Ishikawa (cell line): ENCODE measurements around the gene GRAP.

ENCODE experiments used
- CREB1 ChIP-seq: IDR thresholded peaks from 2 replicates; pipeline ENCODE4 v1.6.1; 2012; ENCODE audit warnings: low read depth
- FOXM1 ChIP-seq: IDR thresholded peaks from 2 replicates; pipeline ENCODE4 v1.6.1; 2012; ENCODE audit warnings: low read depth, borderline replicate concordance
- MAX ChIP-seq: IDR thresholded peaks from 2 replicates; pipeline ENCODE4 v1.6.1; 2012
- TAF1 ChIP-seq: IDR thresholded peaks from 2 replicates; pipeline ENCODE4 v1.6.1; 2012; ENCODE audit warnings: low read depth, mild to moderate bottlenecking
- YY1 ChIP-seq: IDR thresholded peaks from 2 replicates; pipeline ENCODE4 v1.6.1; 2012; ENCODE audit warnings: low read depth
- TF ChIP-seq, protein P1 (sequence below): IDR thresholded peaks from 2 replicates; pipeline ENCODE4 v1.6.1; 2012; ENCODE audit warnings: low read depth, mild to moderate bottlenecking

GRCh38 chr17:18991531-18992315 is 55.0 kb downstream of the GRAP start:
- no peak for TF ChIP-seq MAX
- TF ChIP-seq TAF1 = no peak
- no peak for TF ChIP-seq YY1
- TF ChIP-seq CREB1 = no peak
- TF ChIP-seq, protein P1, sequence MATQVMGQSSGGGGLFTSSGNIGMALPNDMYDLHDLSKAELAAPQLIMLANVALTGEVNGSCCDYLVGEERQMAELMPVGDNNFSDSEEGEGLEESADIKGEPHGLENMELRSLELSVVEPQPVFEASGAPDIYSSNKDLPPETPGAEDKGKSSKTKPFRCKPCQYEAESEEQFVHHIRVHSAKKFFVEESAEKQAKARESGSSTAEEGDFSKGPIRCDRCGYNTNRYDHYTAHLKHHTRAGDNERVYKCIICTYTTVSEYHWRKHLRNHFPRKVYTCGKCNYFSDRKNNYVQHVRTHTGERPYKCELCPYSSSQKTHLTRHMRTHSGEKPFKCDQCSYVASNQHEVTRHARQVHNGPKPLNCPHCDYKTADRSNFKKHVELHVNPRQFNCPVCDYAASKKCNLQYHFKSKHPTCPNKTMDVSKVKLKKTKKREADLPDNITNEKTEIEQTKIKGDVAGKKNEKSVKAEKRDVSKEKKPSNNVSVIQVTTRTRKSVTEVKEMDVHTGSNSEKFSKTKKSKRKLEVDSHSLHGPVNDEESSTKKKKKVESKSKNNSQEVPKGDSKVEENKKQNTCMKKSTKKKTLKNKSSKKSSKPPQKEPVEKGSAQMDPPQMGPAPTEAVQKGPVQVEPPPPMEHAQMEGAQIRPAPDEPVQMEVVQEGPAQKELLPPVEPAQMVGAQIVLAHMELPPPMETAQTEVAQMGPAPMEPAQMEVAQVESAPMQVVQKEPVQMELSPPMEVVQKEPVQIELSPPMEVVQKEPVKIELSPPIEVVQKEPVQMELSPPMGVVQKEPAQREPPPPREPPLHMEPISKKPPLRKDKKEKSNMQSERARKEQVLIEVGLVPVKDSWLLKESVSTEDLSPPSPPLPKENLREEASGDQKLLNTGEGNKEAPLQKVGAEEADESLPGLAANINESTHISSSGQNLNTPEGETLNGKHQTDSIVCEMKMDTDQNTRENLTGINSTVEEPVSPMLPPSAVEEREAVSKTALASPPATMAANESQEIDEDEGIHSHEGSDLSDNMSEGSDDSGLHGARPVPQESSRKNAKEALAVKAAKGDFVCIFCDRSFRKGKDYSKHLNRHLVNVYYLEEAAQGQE = no peak
- TF ChIP-seq FOXM1 = no peak
